Naive thymus-derived CD4-positive, alpha-beta T cell (primary cell): ENCODE data around the gene SF3B2. TPM values are rescaled to one million over a fixed set of nuclear protein-coding genes. Genes with fewer than 3 reads are reported as not detected.

Experiments
- ATAC-seq: fragments of 150-1000 bp; cut with Tn5 transposase; 2 replicates; pipeline ENCODE4 v1.10.0; 2021; ENCODE audit warnings: mild to moderate bottlenecking, moderate library complexity
- CTCF ChIA-PET: fragments of 350-600 bp; sonication (Branson Sonifier 250); formaldehyde crosslinking; loops from one replicate; lab custom pipeline; 2021; ENCODE audit warnings: antibody characterized with exemption; lab: Charles Lee
- POLR2A ChIA-PET: fragments of 350-600 bp; sonication (Branson Sonifier 250); formaldehyde crosslinking; loops from one replicate; lab custom pipeline; 2021; ENCODE audit warnings: antibody characterized with exemption, inconsistent platforms; lab: Charles Lee
- DNase-seq, 9 donors: peaks; one replicate each; pipeline versions ENCODE4 v3.0.0 to v3.0.0-alpha.2; 2020 to 2022; ENCODE audit warnings: mixed read lengths in 1 of 9
- H3K27ac ChIP-seq: one replicate; pipeline ENCODE4 v1.7.0; 2013; ENCODE audit warnings: mild to moderate bottlenecking, low read depth, low read length, moderate library complexity
- H3K27me3 ChIP-seq, 2 donors: one replicate each; pipeline ENCODE4 v1.7.0; 2013; ENCODE audit warnings: low read length in 2 of 2, mild to moderate bottlenecking in 2 of 2, moderate library complexity in 2 of 2; ENCODE audit not compliant: control insufficient read depth in 2 of 2, insufficient read depth in 2 of 2
- H3K36me3 ChIP-seq, 3 experiments: 1 replicate in 2 of 3; 2 replicates in 1 of 3; pipeline ENCODE4 v1.7.0; 2013; ENCODE audit warnings: low read length in 3 of 3, mild to moderate bottlenecking in 3 of 3, moderate library complexity in 1 of 3; ENCODE audit not compliant: insufficient read depth in 3 of 3, control insufficient read depth in 2 of 3
- H3K4me1 ChIP-seq, 2 donors: one replicate each; pipeline ENCODE4 v1.7.0; 2013; ENCODE audit warnings: low read length in 2 of 2, mild to moderate bottlenecking in 2 of 2, moderate library complexity in 1 of 2; ENCODE audit not compliant: control insufficient read depth in 2 of 2, insufficient read depth in 2 of 2
- H3K4me3 ChIP-seq: 2 replicates; pipeline ENCODE4 v1.7.0; 2013; ENCODE audit warnings: mild to moderate bottlenecking, low read length
- H3K9me3 ChIP-seq, 3 experiments: 1 replicate in 2 of 3; 2 replicates in 1 of 3; pipeline ENCODE4 v1.7.0; 2013; ENCODE audit warnings: low read length in 3 of 3; ENCODE audit not compliant: control insufficient read depth in 2 of 3
- H3K27ac Mint-ChIP-seq, 9 donors: one replicate each; pipeline ENCODE4 v1.8.0; 2020 to 2022; ENCODE audit warnings: mixed read lengths in 9 of 9, mild to moderate bottlenecking in 8 of 9, moderate library complexity in 5 of 9, inconsistent platforms in 2 of 9
- H3K27me3 Mint-ChIP-seq, 5 donors: one replicate each; pipeline ENCODE4 v1.8.0; 2021 to 2022; ENCODE audit warnings: mixed read lengths in 5 of 5, mild to moderate bottlenecking in 1 of 5
- H3K36me3 Mint-ChIP-seq, 5 donors: one replicate each; pipeline ENCODE4 v1.8.0; 2020 to 2022; ENCODE audit warnings: mixed read lengths in 5 of 5, mild to moderate bottlenecking in 3 of 5, inconsistent platforms in 1 of 5
- H3K4me1 Mint-ChIP-seq, 7 donors: one replicate each; pipeline ENCODE4 v1.8.0; 2020 to 2022; ENCODE audit warnings: mixed read lengths in 7 of 7, mild to moderate bottlenecking in 3 of 7, inconsistent platforms in 1 of 7
- H3K4me3 Mint-ChIP-seq, 10 donors: one replicate each; pipeline ENCODE4 v1.8.0; 2020 to 2022; ENCODE audit warnings: mild to moderate bottlenecking in 10 of 10, mixed read lengths in 10 of 10, moderate library complexity in 6 of 10, inconsistent platforms in 2 of 10
- H3K9me3 Mint-ChIP-seq, 11 donors: one replicate each; pipeline ENCODE4 v1.8.0; 2020 to 2022; ENCODE audit warnings: mixed read lengths in 11 of 11, mild to moderate bottlenecking in 4 of 11, inconsistent platforms in 1 of 11, moderate library complexity in 1 of 11
- intact Hi-C, 2 donors: fragments of 100-400 bp; cut with micrococcal nuclease; formaldehyde crosslinking; loops; one replicate each; pipeline ENCODE4 v1.15.1; 2023
- polyA plus RNA-seq, 2 donors: library from polyadenylated mRNA; unstranded; fragments of 300-500 nt; fragmentation: Illumina TruSeq; gene quantifications; one replicate each; pipeline ENCODE4 v1.2.3, GENCODE V29; 2021
- total RNA-seq, 6 experiments: library from RNA in 5 of 6; stranded (reverse) in 5 of 6; gene quantifications; 1 replicate in 5 of 6; 2 replicates in 1 of 6; pipeline ENCODE4 v1.2.3 and lab custom pipeline; 2021 to 2026

Gene SF3B2
- total and polyA plus RNA-seq, 7 experiments from 2014 or later: 81.8 to 248 (median 201) TPM

GRCh38 chr11:66039765-66040164 lies 12.4 kb upstream of the SF3B2 start:
- no peaks in the 10 kb centered on the region for H3K9me3 Mint-ChIP-seq
- intact Hi-C loops: no loop called here
- CTCF ChIA-PET: no interaction called here
- POLR2A ChIA-PET: interaction anchor here (0.7 kb wide), 1 partner anchor 42 kb away, joined by 3 read pairs; no protein-coding TSS in a partner anchor
- H3K36me3 Mint-ChIP-seq: no peaks in the 10 kb centered on the region
- no peaks in the 10 kb centered on the region for H3K4me1 ChIP-seq
- peaks cover 0 to 18% (median 2%) of the 10 kb centered on the region in 5 donors for H3K27me3 Mint-ChIP-seq
- H3K27ac ChIP-seq: no peak overlapping the region
- no peak for ATAC-seq
- H3K27me3 ChIP-seq: no peaks in the 10 kb centered on the region
- peaks cover 0 to 5% (median 4%) of the 10 kb centered on the region in 7 donors for H3K4me1 Mint-ChIP-seq
- no peak overlapping the region for H3K4me3 ChIP-seq
- no peak overlapping the region for H3K4me3 Mint-ChIP-seq
- H3K27ac Mint-ChIP-seq: no peak overlapping the region
- H3K36me3 ChIP-seq: no peaks in the 10 kb centered on the region
- DNase-seq: no peak
- no peaks in the 10 kb centered on the region for H3K9me3 ChIP-seq

GRCh38 chr11:66042227-66042995 lies 9.8 kb upstream of the SF3B2 start:
- Mint-ChIP-seq H3K4me3 (no peak overlapping the region), H3K36me3 (no peaks in the 10 kb centered on the region), H3K4me1 (peaks cover 4 to 17% (median 9%) of the 10 kb centered on the region in 7 donors), H3K27me3 (peaks cover 0 to 20% (median 0%) of the 10 kb centered on the region in 5 donors), H3K9me3 (no peaks in the 10 kb centered on the region), H3K27ac (no peak overlapping the region)
- H3K27me3 ChIP-seq: no peaks in the 10 kb centered on the region
- DNase-seq (no peak), ATAC-seq (no peak)
- H3K9me3 ChIP-seq: no peaks in the 10 kb centered on the region
- ChIA-PET POLR2A (interaction anchor here (0.9 kb wide), 1 partner anchor 20 kb away, joined by 3 read pairs; no protein-coding TSS in a partner anchor), CTCF (interaction anchor here (1.7 to 1.8 kb wide), 2 partner anchors 25 to 27 kb away, joined by 4 read pairs; no protein-coding TSS in a partner anchor)
- no peak overlapping the region for H3K27ac ChIP-seq
- H3K4me3 ChIP-seq: no peak overlapping the region
- intact Hi-C loops: no loop called here
- H3K4me1 ChIP-seq: peaks cover 0 to 5% of the 10 kb centered on the region in 2 donors
- no peaks in the 10 kb centered on the region for H3K36me3 ChIP-seq

GRCh38 chr11:66042996-66043906 lies 8.9 kb upstream of the SF3B2 start:
- Mint-ChIP-seq H3K4me1 (peaks cover 4 to 17% (median 9%) of the 10 kb centered on the region in 7 donors), H3K36me3 (no peaks in the 10 kb centered on the region), H3K27ac (no peak overlapping the region), H3K4me3 (no peak overlapping the region), H3K27me3 (peaks cover 0 to 24% (median 0%) of the 10 kb centered on the region in 5 donors), H3K9me3 (no peaks in the 10 kb centered on the region)
- no peak for ATAC-seq
- DNase-seq: no peak
- H3K4me1 ChIP-seq: peaks cover 0 to 5% of the 10 kb centered on the region in 2 donors
- ChIA-PET CTCF (interaction anchor here (1.1 to 4.2 kb wide), 3 partner anchors 9 to 91 kb away, joined by 3 to 30 read pairs (median 20); partner anchors contain the start of gene SF3B2), POLR2A (no interaction called here)
- no peaks in the 10 kb centered on the region for H3K36me3 ChIP-seq
- H3K27me3 ChIP-seq: no peaks in the 10 kb centered on the region
- intact Hi-C loops: no loop called here
- no peak overlapping the region for H3K4me3 ChIP-seq
- H3K27ac ChIP-seq: no peak overlapping the region
- no peaks in the 10 kb centered on the region for H3K9me3 ChIP-seq

DNA sequence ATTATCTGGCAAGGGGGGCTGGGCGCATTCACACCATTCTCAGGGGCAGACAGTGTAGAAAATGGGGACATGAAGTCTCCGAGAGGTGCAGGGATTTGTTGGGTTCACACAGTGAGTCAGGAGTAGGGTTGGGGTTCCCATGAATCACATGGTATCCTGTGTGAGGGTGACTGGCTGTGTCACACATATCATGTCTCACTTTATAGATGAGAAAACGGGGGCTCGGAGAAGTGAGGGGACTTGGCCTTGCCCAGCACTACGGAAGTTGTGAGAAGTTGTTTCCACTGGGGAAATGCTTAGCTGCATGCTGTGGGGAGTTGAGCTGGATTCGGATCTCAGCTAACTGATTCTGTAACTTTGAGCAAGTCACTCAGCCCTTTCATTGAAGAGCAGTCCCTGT lies 7.4 kb upstream of the SF3B2 start:
- H3K4me1 Mint-ChIP-seq: peaks cover 4 to 23% (median 15%) of the 10 kb centered on the region in 7 donors
- no peaks in the 10 kb centered on the region for H3K36me3 Mint-ChIP-seq
- H3K27ac Mint-ChIP-seq: peak overlapping the region in 4 of 9 donors; percentile 3 to 34 (median 20)
- ChIA-PET CTCF (interaction anchor here (0.7 to 4.2 kb wide), 12 partner anchors 9 to 393 kb away, joined by 3 to 30 read pairs (median 5); partner anchors contain the start of gene CCDC85B), POLR2A (interaction anchor here (0.8 to 1.3 kb wide), 3 partner anchors 74 to 333 kb away, joined by 3 read pairs; partner anchors contain the start of gene KAT5)
- H3K27ac ChIP-seq: no peak overlapping the region
- H3K4me3 ChIP-seq: no peak overlapping the region
- no peak for DNase-seq
- H3K36me3 ChIP-seq: no peaks in the 10 kb centered on the region
- no peaks in the 10 kb centered on the region for H3K9me3 Mint-ChIP-seq
- ATAC-seq: peak; percentile 36
- H3K27me3 Mint-ChIP-seq: peaks cover 0 to 23% (median 0%) of the 10 kb centered on the region in 5 donors
- H3K27me3 ChIP-seq: no peaks in the 10 kb centered on the region
- H3K9me3 ChIP-seq: no peaks in the 10 kb centered on the region
- H3K4me1 ChIP-seq: peaks cover 0 to 9% of the 10 kb centered on the region in 2 donors
- intact Hi-C loops: loop anchor here (1.0 to 2.0 kb wide), 5 partner anchors 24 to 333 kb away; partner anchors contain the start of genes BANF1 (in 1 of the 2) and EIF1AD (in 1 of the 2)
- peak overlapping the region in 3 of 10 donors; percentile 8 to 17 (median 12) for H3K4me3 Mint-ChIP-seq

GRCh38 chr11:66045177-66045639 lies 7.0 kb upstream of the SF3B2 start:
- H3K4me3 ChIP-seq: no peak overlapping the region
- no peaks in the 10 kb centered on the region for H3K36me3 Mint-ChIP-seq
- POLR2A ChIA-PET: interaction anchor here (0.8 to 1.3 kb wide), 3 partner anchors 73 to 333 kb away, joined by 3 read pairs; partner anchors contain the start of gene KAT5

More at GRCh38 chr11:66045177-66045639, 7.0 kb upstream of the SF3B2 start:
- peak overlapping the region in 2 of 9 donors; percentile 17 to 34 for H3K27ac Mint-ChIP-seq
- Histone ChIP-seq H3K27ac (no peak overlapping the region), H3K36me3 (no peaks in the 10 kb centered on the region), H3K4me1 (peaks cover 0 to 9% of the 10 kb centered on the region in 2 donors), H3K9me3 (no peaks in the 10 kb centered on the region), H3K27me3 (no peaks in the 10 kb centered on the region)
- CTCF ChIA-PET: interaction anchor here (0.6 to 4.2 kb wide), 16 partner anchors 9 to 394 kb away, joined by 3 to 30 read pairs (median 4); partner anchors contain the start of gene CCDC85B
- H3K4me3 Mint-ChIP-seq: peak overlapping the region in 3 of 10 donors; percentile 12 to 29 (median 17)
- no peaks in the 10 kb centered on the region for H3K9me3 Mint-ChIP-seq
- peaks cover 0 to 19% (median 0%) of the 10 kb centered on the region in 5 donors for H3K27me3 Mint-ChIP-seq
- intact Hi-C loops: loop anchor here (1.0 to 2.0 kb wide), 5 partner anchors 24 to 334 kb away; partner anchors contain the start of genes BANF1 (in 1 of the 2) and EIF1AD (in 1 of the 2)
- peaks cover 4 to 23% (median 15%) of the 10 kb centered on the region in 7 donors for H3K4me1 Mint-ChIP-seq
- DNase-seq (peak; percentile 70 to 89 (median 81)), ATAC-seq (peak; percentile 98)
